ENCODE results near the gene FBXO42.
"Not testable (repeated sequence)": the region's sequence is repeated elsewhere in the genome, so short reads cannot be mapped to it uniquely, and the experiment has no call there.

Gene FBXO42

GRCh38 chr1:16258591-16259135 is 93.6 kb downstream of the FBXO42 start:
- no peak for DNase-seq

DNA sequence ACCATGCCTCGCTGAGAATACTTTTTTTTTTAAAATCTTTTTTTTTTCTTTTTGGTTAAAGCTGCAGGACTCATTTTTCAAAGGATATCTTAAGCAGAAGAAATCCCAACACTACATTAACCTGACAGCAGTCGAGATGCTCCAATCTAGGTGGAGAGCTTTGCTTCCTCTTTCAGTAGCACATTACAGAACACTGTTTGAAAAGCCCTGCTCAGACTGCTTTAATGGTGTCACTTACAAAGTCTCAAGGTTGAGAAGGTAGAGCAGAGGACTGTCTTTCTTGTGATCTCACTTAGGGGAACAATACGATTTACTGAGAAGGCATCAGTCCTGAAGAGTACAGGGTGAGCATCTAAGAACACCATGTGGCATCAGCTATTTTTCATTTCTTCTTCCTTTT is 94.3 kb downstream of the FBXO42 start:
- no peak for DNase-seq

DNA sequence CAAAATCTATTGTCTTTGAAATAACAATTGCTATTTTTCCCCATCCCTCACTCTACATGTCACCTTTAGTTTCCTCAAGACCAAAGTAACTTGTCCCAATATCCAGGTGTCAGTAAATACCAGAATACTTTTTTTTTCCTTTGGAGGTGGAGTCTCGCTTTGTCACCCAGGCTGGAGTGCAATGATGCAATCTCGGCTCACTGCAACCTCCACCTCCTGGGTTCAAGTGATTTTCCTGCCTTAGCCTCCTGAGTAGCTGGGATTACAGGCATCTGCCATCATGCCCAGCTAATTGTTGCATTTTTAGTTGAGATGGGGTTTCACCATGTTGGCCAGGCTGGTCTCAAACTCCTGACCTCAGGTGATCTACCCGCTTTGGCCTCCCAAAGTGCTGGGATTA is 94.7 kb downstream of the FBXO42 start:
- DNase-seq: not testable (repeated sequence)

DNA sequence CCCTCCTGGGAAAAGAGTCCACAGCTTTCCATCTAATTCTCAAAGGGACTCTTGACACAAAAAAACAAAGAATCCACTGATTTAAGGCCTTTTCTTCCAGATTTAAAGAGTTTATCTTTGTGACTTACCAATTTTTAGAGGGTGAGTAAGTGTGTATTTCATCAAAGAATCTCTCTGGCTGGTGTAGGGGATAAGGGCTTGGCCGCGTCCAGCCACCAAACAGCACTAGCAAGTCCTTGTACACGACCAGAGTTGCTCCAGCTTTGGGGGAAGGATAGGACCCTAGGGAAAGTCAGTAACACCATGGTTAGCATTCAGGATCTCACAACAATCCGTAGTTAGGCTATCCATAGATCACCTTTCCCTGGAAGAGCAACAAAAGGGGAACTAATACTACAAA is 95.8 kb downstream of the FBXO42 start:
- no peak for DNase-seq

GRCh38 chr1:16254263-16254928 is 97.9 kb downstream of the FBXO42 start:
- DNase-seq: no peak

GRCh38 chr1:16253332-16253922 is 98.9 kb downstream of the FBXO42 start:
- no peak for DNase-seq

DNA sequence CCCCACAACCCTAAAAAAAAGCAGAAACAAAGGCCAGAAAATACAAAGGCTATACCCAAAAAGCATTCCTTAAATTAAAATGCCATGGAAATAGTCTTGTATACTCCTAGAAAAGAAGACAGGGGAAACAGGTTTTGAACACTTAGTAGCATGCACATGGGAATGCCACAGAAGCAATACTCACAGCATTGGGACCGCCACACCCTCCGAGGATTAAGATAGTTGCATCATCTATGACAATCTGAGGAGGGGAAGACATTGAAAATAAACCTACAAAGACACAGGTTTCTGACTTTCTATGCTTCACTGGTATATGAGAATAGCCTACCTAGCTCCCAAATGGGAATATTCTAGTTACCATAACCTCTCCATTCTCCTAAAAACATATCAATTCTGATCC is 99.4 kb downstream of the FBXO42 start:
- DNase-seq: no peak

GRCh38 chr1:16251381-16251780 is 100.9 kb downstream of the FBXO42 start:
- DNase-seq: no peak

DNA sequence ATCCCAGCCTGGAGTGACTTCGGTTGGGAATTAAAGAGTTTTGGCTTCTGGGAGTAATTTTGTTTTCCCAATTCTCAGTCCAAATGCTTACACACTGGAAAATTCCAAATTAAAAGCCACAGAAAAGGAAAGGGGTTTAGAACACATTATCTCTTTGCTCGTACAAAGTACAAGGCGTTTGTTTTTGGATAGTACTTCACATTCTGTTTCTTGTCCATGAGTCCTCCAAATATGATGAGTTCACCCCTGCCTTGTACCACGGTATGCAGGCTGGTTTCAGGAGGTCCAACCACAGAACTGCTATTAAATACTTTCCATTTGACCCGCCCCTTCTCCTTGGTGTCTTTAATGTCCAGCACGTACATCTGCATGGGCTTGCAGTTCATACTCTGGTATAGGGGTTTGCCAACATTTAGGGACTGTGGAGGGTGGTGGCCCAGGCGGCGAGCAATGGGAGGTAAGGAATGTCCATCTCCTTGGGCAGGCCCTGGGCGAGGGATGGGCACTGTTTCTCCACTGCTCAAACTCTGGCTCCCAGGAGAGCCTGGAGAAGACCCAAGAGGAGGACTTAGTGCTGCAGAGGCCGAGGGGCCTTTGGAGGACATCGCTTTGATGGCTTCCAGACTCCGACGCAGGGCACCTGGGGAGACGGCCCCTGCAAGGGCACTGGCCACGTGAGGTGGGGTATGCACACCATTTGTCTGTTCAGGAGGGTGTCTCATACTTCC is 101.6 kb downstream of the FBXO42 start:
- no peak for DNase-seq

- DNase-seq: no peak
Measured at GRCh38 chr1:16249596-16250241, 102.6 kb downstream of the FBXO42 start.

GRCh38 chr1:16248603-16249516 is 103.4 kb downstream of the FBXO42 start:
- peak; percentile 64 for DNase-seq

GRCh38 chr1:16248007-16248436 is 104.3 kb downstream of the FBXO42 start:
- DNase-seq: no peak

DNA sequence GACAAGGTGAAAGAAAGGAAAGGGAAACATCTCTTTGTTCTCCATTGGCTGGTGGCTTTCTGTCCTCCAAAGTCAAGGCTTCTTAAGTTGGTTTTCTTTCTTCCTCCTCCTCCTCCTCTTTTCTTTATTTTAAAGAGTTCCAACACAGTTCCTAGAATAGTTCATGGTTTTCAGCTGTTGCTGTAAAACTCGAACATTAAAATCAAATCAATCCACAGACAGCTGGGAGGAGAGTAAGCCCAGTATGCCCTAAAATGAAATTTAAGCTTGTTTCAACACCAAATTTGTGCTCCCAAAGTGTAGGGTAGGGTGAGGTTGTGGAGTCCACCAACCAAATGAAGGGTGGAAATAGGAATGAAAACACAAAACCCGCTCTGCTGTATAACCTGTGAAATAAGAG is 104.8 kb downstream of the FBXO42 start:
- no peak for DNase-seq

DNA sequence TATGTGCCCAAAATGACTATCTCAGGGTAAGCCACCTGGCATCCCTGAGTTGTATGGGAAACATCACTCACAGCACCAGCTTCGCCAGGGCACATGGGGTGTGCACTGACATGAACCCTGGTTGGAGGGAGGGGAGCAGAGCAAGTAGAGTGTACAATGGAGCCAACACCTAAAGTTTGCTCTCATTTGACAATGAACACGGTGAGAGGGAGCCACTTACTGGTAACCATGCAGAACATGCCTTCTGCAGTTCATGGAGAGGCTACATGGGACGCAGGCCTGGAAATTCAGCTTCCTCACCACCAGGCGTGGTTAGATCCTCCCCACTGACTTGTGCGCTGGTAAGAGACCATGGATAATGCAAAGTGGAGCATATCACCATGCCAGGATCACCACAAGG is 105.3 kb downstream of the FBXO42 start:
- no peak for DNase-seq

- not testable (repeated sequence) for DNase-seq
Measured at GRCh38 chr1:16246239-16246638, 106.0 kb downstream of the FBXO42 start.

DNA sequence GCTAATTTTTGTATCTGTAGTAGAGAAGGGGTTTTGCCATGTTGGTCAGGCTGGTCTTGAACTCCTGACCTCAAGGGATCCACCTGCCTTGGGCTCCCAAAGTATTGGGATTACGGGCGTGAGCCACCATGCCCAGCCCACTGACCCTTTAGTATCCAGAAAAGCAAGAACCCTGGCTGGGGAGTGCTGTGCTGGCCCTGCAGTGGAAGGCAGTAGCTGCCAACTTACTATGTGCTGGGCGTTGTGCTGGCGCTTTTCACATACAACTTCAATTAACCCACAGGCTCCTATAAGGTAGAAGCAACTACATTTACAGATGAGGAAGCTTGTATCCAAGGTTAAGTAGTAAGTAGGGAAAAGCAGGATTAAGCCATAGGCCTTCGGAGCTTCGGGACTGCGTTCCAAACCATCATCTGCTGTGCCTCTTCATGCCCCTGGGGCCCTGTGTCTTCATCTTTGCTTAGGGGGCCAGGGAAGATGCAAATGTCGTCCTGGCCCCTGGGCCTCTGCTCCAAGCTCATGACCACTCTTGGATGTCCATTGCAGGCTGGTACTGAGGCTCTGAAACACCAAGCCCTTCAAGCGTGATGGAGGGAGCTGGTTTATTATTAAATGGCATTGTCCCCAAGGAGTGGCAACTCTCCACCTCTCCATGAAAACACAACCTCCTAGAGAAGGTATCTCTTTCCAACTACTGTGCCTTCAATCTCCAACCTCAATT is 106.6 kb downstream of the FBXO42 start:
- DNase-seq: no peak

DNA sequence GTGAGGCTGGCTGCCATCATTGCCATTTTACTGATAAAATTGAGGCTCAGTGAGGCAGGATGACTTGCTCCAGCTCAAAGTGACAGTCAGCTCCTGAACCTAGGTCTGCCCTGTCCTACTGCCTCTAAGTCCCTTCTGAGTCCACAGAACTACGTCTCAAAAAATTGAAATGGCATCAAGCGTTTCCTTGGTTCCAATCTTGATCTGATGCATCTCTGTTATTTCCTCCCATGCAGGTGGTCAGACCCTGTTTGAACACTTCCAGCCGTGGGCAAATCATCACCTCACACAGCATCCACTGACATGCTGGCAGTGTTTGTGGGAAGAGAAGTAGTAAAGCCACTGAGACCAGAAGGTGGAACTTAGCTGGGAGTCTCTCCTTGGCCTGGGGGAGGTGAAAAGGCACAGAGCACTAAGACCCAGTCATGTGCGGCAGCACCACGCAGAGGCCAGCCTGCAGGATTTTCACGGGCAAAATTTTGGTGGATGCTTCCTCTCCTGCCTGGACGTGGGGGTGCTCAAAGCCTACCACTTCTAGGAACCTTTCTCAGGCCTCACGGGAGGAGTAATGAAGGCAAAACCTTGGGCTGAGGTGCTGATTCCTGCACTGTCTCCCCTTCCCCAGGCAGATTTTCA is 107.5 kb downstream of the FBXO42 start:
- DNase-seq: no peak

DNA sequence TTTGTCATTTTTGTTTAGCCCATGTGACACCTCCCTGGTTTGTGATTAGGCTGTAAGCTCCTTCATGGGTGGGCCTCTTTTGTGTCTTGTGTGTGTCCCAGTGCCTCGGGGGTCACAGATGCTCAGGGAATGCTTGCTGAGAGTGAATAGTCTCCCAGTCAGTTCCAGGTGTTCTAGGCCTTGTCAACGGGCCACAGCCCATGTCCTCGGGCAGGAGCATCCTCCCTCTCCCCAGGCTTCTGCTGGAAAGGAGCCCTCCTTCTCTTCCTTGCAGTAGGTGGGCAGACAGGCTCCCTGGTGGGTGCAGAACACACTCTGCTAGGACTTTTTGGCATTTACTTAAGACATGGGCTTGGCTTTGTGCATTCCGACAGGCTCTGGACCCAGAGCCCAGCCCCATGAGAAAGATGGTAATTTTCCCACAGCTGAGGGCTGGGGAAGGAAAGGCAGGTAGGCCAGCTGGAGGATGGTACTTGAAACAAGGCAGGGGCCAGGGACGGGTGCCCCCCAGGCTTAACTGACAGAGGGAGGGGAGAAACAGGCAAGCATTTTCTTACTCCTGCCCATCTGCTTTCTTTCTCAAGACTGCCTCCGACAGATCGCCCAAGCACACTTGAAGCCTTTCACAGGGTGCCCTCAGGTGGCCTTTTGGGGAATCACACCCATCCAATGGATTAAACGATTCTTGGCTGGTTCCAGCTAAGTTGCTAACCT is 108.2 kb downstream of the FBXO42 start:
- DNase-seq: peak; percentile 87

- DNase-seq: no peak
Measured at GRCh38 chr1:16243215-16243610, 109.1 kb downstream of the FBXO42 start.

DNA sequence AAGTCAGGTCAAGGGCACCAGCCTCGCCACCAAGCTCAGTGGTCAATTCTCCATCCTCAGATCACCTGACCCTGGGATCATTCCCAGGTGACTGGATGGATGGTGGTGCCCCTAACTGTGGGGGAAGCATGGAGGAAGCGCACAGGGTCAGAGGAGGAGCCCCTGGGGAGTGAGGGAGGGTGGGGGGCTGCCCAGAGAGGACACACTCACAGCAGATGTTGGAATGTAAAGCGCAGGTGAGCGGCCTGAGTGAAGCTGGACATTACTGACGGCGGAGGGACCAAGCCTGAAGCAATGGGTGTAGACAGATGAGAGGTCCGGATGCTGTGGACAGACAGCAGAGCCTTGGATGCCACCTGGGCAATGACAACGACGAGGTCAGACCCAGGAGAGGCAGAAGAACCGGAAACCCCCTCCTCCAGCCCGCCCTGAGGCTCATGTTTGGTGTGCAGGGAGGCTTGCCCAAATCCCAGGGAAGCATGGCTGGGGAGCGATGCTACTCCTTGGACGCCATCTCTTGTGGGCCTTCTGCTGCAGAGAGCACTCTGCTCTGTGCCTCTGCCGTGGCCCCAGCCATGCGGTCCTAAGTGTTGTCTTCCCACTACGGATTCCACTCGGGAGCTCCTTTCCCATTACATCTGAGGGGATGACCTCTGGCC is 109.6 kb downstream of the FBXO42 start:
- no peak for DNase-seq
